Left cardiac atrium (tissue), 4 donors: ENCODE data around the gene KIFC3. TPM values are rescaled to one million over a fixed set of nuclear protein-coding genes. Genes with fewer than 3 reads are reported as not detected.
"Not testable (repeated sequence)": the region's sequence is repeated elsewhere in the genome, so short reads cannot be mapped to it uniquely, and the experiment has no call there.

ENCODE experiments used
- ATAC-seq, 2 donors: fragments of 200-7000 bp; cut with Tn5 transposase; one replicate each; pipeline ENCODE4 v1.9.1; 2020; ENCODE audit warnings: mild to moderate bottlenecking in 2 of 2, moderate library complexity in 2 of 2
- DNase-seq: peaks from one replicate; pipeline ENCODE4 v3.0.0-alpha.2; 2020
- intact Hi-C, 2 donors: fragments of 100-400 bp; cut with DNase I; formaldehyde crosslinking; loops; one replicate each; pipeline versions ENCODE4 v1.14.1 to v1.15.1; 2022 to 2023
- total RNA-seq, 2 donors: library from RNA; stranded (reverse); fragmentation: NEBNext Ultra II Directional; extraction: Animal tissue kit (Norgen Biotek cat#: 25700); gene quantifications; one replicate each; pipeline ENCODE4 v1.2.1, GENCODE V29; 2021
- donor health status: DM: no; HTN: yes; CAD: no.
- donor health status: DM: no; HTN: yes; CAD: no; lungs with severe emphysema.
- donor health status: DM: yes; HTN: yes; CAD: no.
- donor health status: Dilated cardiomyopathy.

KIFC3 gene
- total RNA-seq, 2 donors from 2014 or later: 37.1 to 55.4 TPM

GRCh38 chr16:57808589-57809228 lies 6.4 kb upstream of the KIFC3 start:
- intact Hi-C loops: no loop called here
- ATAC-seq (peak in 1 of 2 donors; percentile 17), DNase-seq (no peak)

GRCh38 chr16:57807968-57808528 lies 5.8 kb upstream of the KIFC3 start:
- ATAC-seq (peak; percentile 67 to 84), DNase-seq (peak; percentile 83)
- intact Hi-C loops: no loop called here

GRCh38 chr16:57807252-57807967 lies 5.1 kb upstream of the KIFC3 start:
- ATAC-seq (no peak), DNase-seq (no peak)
- intact Hi-C loops: no loop called here

- intact Hi-C loops: no loop called here
- DNase-seq: no peak
- ATAC-seq: no peak
Observed at GRCh38 chr16:57805176-57805575, 2.9 kb upstream of the KIFC3 start.

- intact Hi-C loops: no loop called here
- ATAC-seq (no peak), DNase-seq (no peak)
Observed at GRCh38 chr16:57804111-57804837, 2.0 kb upstream of the KIFC3 start.

GRCh38 chr16:57803134-57803990 lies 1.1 kb upstream of the KIFC3 start:
- intact Hi-C loops: loop anchor here in 1 of 2 donors (2.0 kb wide), 1 partner anchor 55 kb away; no protein-coding TSS in a partner anchor
- peak; percentile 32 to 46 for ATAC-seq
- no peak for DNase-seq

- intact Hi-C loops: loop anchor here in 1 of 2 donors (2.0 kb wide), 1 partner anchor 57 kb away; no protein-coding TSS in a partner anchor
- DNase-seq (peak; percentile 75), ATAC-seq (peak; percentile 39 to 48)
Observed at GRCh38 chr16:57801809-57802340, 416 bp downstream of the KIFC3 start.

GRCh38 chr16:57801098-57801808 lies 1.0 kb downstream of the KIFC3 start:
- intact Hi-C loops: no loop called here
- ATAC-seq (peak; percentile 2 to 32), DNase-seq (no peak)

GRCh38 chr16:57800200-57801097 lies 1.8 kb downstream of the KIFC3 start:
- ATAC-seq (peak in 1 of 2 donors; percentile 16), DNase-seq (no peak)
- intact Hi-C loops: no loop called here

- no peak for DNase-seq
- intact Hi-C loops: loop anchor here in 1 of 2 donors (5.0 kb wide), 1 partner anchor 37 kb away; no protein-coding TSS in a partner anchor
- no peak for ATAC-seq
Observed at GRCh38 chr16:57799600-57800199, 2.6 kb downstream of the KIFC3 start.

GRCh38 chr16:57798953-57799599 lies 3.2 kb downstream of the KIFC3 start:
- ATAC-seq (no peak), DNase-seq (no peak)
- intact Hi-C loops: loop anchor here in 1 of 2 donors (5.0 kb wide), 1 partner anchor 37 kb away; no protein-coding TSS in a partner anchor

GRCh38 chr16:57798267-57798810 lies 4.0 kb downstream of the KIFC3 start:
- DNase-seq (no peak), ATAC-seq (no peak)
- intact Hi-C loops: loop anchor here in 1 of 2 donors (5.0 kb wide), 1 partner anchor 36 kb away; no protein-coding TSS in a partner anchor

- ATAC-seq (peak; percentile 16 to 56), DNase-seq (no peak)
- intact Hi-C loops: loop anchor here in 1 of 2 donors (5.0 kb wide), 1 partner anchor 35 kb away; no protein-coding TSS in a partner anchor
Observed at GRCh38 chr16:57797526-57798266, 4.6 kb downstream of the KIFC3 start.

GRCh38 chr16:57797216-57797525 lies 5.1 kb downstream of the KIFC3 start:
- DNase-seq (no peak), ATAC-seq (no peak)
- intact Hi-C loops: loop anchor here in 1 of 2 donors (5.0 kb wide), 1 partner anchor 35 kb away; no protein-coding TSS in a partner anchor

GRCh38 chr16:57796014-57796413 lies 6.3 kb downstream of the KIFC3 start:
- intact Hi-C loops: loop anchor here in 1 of 2 donors (5.0 kb wide), 1 partner anchor 34 kb away; no protein-coding TSS in a partner anchor
- ATAC-seq, DNase-seq: not testable (repeated sequence)
